Kidney (tissue), 14 donors: Measurements from ENCODE around the gene ALKBH3. TPM values are rescaled to one million over a fixed set of nuclear protein-coding genes. Genes with fewer than 3 reads are reported as not detected.

ENCODE experiments used
- DNase-seq, 5 donors: peaks; one replicate each; pipeline ENCODE4 v3.0.0-alpha.2; 2013 to 2020
- FAIRE-seq: peaks from 2 replicates; lab custom pipeline; 2012; peaks lifted over from hg19 to GRCh38; lab: Jason Lieb, UNC
- H3K27ac ChIP-seq, 2 donors: one replicate each; pipeline ENCODE4 v1.7.0; 2013; ENCODE audit warnings: low read depth in 2 of 2, low read length in 2 of 2, inconsistent platforms in 1 of 2
- H3K27me3 ChIP-seq: one replicate; pipeline ENCODE4 v1.7.1; 2013; ENCODE audit warnings: low read length, inconsistent platforms; ENCODE audit not compliant: control insufficient read depth, insufficient read depth
- H3K36me3 ChIP-seq, 3 donors: one replicate each; pipeline versions ENCODE4 v1.7.0 to v1.7.1; 2013; ENCODE audit warnings: low read length in 3 of 3, control low read depth in 1 of 3, inconsistent platforms in 1 of 3; ENCODE audit not compliant: insufficient read depth in 3 of 3, control insufficient read depth in 2 of 3
- H3K4me1 ChIP-seq, 3 donors: one replicate each; pipeline versions ENCODE4 v1.7.0 to v1.7.1; 2013; ENCODE audit warnings: low read length in 3 of 3, inconsistent platforms in 1 of 3, low read depth in 1 of 3; ENCODE audit not compliant: control insufficient read depth in 2 of 3, insufficient read depth in 2 of 3
- H3K4me3 ChIP-seq, 3 donors: one replicate each; pipeline versions ENCODE4 v1.7.0 to v1.8.1; 2013; ENCODE audit warnings: low read length in 3 of 3, control low read depth in 1 of 3, inconsistent platforms in 1 of 3
- H3K9ac ChIP-seq, 3 donors: one replicate each; pipeline versions ENCODE4 v1.7.0 to v1.7.1; 2013; ENCODE audit warnings: low read length in 3 of 3, control low read depth in 1 of 3, inconsistent platforms in 1 of 3
- H3K9me3 ChIP-seq, 3 donors: one replicate each; pipeline versions ENCODE4 v1.7.0 to v1.7.1; 2013; ENCODE audit warnings: low read length in 3 of 3, control low read depth in 1 of 3, inconsistent platforms in 1 of 3; ENCODE audit not compliant: control insufficient read depth in 2 of 3, insufficient read depth in 1 of 3
- CTCF ChIP-seq: IDR thresholded peaks from 3 replicates; pipeline ENCODE4 v1.5.1; 2012; ENCODE audit warnings: mild to moderate bottlenecking, moderate library complexity, borderline replicate concordance; ENCODE audit not compliant: insufficient read depth; ENCODE audit errors: extremely low read depth
- intact Hi-C: fragments of 100-400 bp; cut with DNase I; formaldehyde crosslinking; loops from one replicate; pipeline ENCODE4 v1.11.1; 2022
- polyA plus RNA-seq: library from polyadenylated mRNA; stranded (reverse); fragments of 350-450 nt; fragmentation: Illumina TruSeq; extraction: RNeasy Lipid Tissue Mini Kit (QIAGEN cat#74804); gene quantifications from one replicate; pipeline ENCODE4 v1.2.3, GENCODE V29; 2014; ENCODE audit warnings: low read depth, low replicate concordance; ENCODE audit not compliant: insufficient read depth
- total RNA-seq: library from RNA; stranded (reverse); fragmentation: NEBNext Ultra II Directional; extraction: Animal tissue kit (Norgen Biotek cat#: 25700); gene quantifications from one replicate; pipeline ENCODE4 v1.2.1, GENCODE V29; 2021
- donor health status: control.
- donor health status: control.
- donor health status: control.
- donor health status: control.
- donor health status: control.
- donor health status: DM: yes; HTN: yes; CAD: no.
- donor health status: Normal renal cell carcinoma (clear cell type).

The ALKBH3 gene
- total and polyA plus RNA-seq, 2 donors from 2014 or later, result 23.8 to 49.0 TPM

DNA sequence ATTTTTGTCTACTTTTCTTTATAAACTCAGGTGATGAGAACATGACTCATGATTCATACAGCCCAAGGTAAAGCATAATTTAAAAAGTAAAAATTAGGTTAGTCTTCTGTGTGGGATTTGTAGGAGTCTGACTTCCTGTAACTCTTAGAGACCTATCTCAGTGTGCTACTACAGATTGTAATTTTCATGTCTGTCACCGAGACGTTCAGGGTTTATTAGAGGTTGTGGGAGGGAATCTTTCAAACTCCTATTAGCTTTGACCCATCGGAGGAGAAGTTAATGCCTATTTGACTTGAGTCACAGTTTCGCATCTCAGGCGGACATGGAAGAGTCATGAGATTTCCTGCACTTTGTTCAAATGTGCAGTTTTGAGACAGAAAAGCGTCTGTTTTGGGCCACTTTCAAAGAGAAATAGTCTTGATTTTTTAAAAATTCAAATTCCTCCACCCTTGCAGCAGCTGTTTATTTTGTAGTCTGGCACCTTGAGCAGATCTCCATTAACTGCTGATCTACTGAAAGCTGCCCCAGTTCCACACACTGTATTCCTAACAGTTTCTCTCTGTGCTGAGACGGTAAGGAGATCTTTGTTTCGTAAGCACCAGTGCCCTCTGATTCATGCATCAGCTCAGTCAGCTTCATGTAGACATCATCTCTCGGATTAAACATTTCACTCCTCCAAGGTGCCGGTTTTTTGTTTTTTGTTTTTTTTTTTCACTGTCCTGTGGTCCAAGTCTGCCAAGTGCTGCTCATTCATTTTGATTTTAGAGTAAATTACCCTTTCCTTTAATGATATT, 24.3 kb downstream of the ALKBH3 start:
- H3K4me3 ChIP-seq, result no peak overlapping the region
- peaks cover 5 to 24% (median 15%) of the 10 kb centered on the region in 3 donors for H3K36me3 ChIP-seq
- no peaks in the 10 kb centered on the region for H3K27me3 ChIP-seq
- peaks cover 3 to 6% (median 4%) of the 10 kb centered on the region in 3 donors for H3K4me1 ChIP-seq
- DNase-seq (peak in 1 of 5 donors; percentile 37), FAIRE-seq (no peak)
- H3K9me3 ChIP-seq, result no peaks in the 10 kb centered on the region
- no peak overlapping the region for H3K9ac ChIP-seq
- intact Hi-C loops, result no loop called here
- peak overlapping the region; percentile 71 to 79 for H3K27ac ChIP-seq
- no peak for TF ChIP-seq CTCF

- intact Hi-C loops, result no loop called here
Observed at GRCh38 chr11:43905813-43906241, 25.2 kb downstream of the ALKBH3 start.

GRCh38 chr11:43907028-43907975, 26.7 kb downstream of the ALKBH3 start:
- intact Hi-C loops, result no loop called here
- DNase-seq, result no peak
- Histone ChIP-seq H3K36me3 (peaks cover 5 to 24% (median 10%) of the 10 kb centered on the region in 3 donors), H3K4me1 (peaks cover 3 to 6% (median 4%) of the 10 kb centered on the region in 3 donors), H3K9ac (no peak overlapping the region), H3K9me3 (no peaks in the 10 kb centered on the region), H3K27ac (no peak overlapping the region), H3K4me3 (no peak overlapping the region), H3K27me3 (no peaks in the 10 kb centered on the region)
- TF ChIP-seq CTCF, result no peak
- FAIRE-seq, result no peak

More at GRCh38 chr11:43905813-43906241, 25.2 kb downstream of the ALKBH3 start:
- H3K27me3 ChIP-seq, result no peaks in the 10 kb centered on the region
- no peaks in the 10 kb centered on the region for H3K9me3 ChIP-seq
- no peak for TF ChIP-seq CTCF
- no peak overlapping the region for H3K9ac ChIP-seq
- DNase-seq (peak in 4 of 5 donors; percentile 43 to 91 (median 53)), FAIRE-seq (peak; percentile 33)
- H3K4me3 ChIP-seq, result no peak overlapping the region
- peaks cover 3 to 6% (median 4%) of the 10 kb centered on the region in 3 donors for H3K4me1 ChIP-seq
- H3K27ac ChIP-seq, result peak overlapping the region; percentile 37 to 71
- peaks cover 5 to 29% (median 14%) of the 10 kb centered on the region in 3 donors for H3K36me3 ChIP-seq
